SK-N-DZ (cell line): Measurements from ENCODE around the gene RAD51.

Source experiments
- DNase-seq: peaks from one replicate; pipeline ENCODE4 v3.0.0-alpha.2; 2015; ENCODE audit warnings: low spot score

RAD51 gene

GRCh38 chr15:40722354-40722753 lies 27.4 kb downstream of the RAD51 start:
- no peak for DNase-seq

GRCh38 chr15:40722934-40723333 lies 28.0 kb downstream of the RAD51 start:
- no peak for DNase-seq

- no peak for DNase-seq
Measured at GRCh38 chr15:40723919-40724318, 28.9 kb downstream of the RAD51 start.

GRCh38 chr15:40731034-40731433 lies 36.1 kb downstream of the RAD51 start:
- no peak for DNase-seq

GRCh38 chr15:40736575-40736974 lies 41.6 kb downstream of the RAD51 start:
- no peak for DNase-seq

- DNase-seq: no peak
Measured at GRCh38 chr15:40737048-40737447, 42.1 kb downstream of the RAD51 start.

GRCh38 chr15:40739047-40739446 lies 44.1 kb downstream of the RAD51 start:
- DNase-seq: no peak

GRCh38 chr15:40739854-40740253 lies 44.9 kb downstream of the RAD51 start:
- DNase-seq: no peak

GRCh38 chr15:40743485-40743901 lies 48.5 kb downstream of the RAD51 start:
- no peak for DNase-seq

GRCh38 chr15:40743921-40744814 lies 49.2 kb downstream of the RAD51 start:
- DNase-seq: no peak

GRCh38 chr15:40744815-40745152 lies 49.8 kb downstream of the RAD51 start:
- DNase-seq: no peak

GRCh38 chr15:40746916-40747418 lies 52.0 kb downstream of the RAD51 start:
- DNase-seq: peak; percentile 76

GRCh38 chr15:40747685-40748631 lies 53.0 kb downstream of the RAD51 start:
- peak; percentile 37 for DNase-seq

- no peak for DNase-seq
Measured at GRCh38 chr15:40749151-40749630, 54.2 kb downstream of the RAD51 start.

GRCh38 chr15:40750885-40751284 lies 55.9 kb downstream of the RAD51 start:
- no peak for DNase-seq

GRCh38 chr15:40751745-40752144 lies 56.8 kb downstream of the RAD51 start:
- DNase-seq: no peak

GRCh38 chr15:40754574-40754882 lies 59.6 kb downstream of the RAD51 start:
- no peak for DNase-seq

GRCh38 chr15:40754883-40755811 lies 60.2 kb downstream of the RAD51 start, which contains the start of gene RMDN3:
Gene RMDN3 (minus strand): TSS chr15:40755254. CDS start chr15:40754783, 471 bp downstream.
- peak; percentile 94 for DNase-seq

GRCh38 chr15:40755812-40756208 lies 60.8 kb downstream of the RAD51 start:
- peak; percentile 54 for DNase-seq

GRCh38 chr15:40756938-40757337 lies 62.0 kb downstream of the RAD51 start:
- peak; percentile 99 for DNase-seq

- no peak for DNase-seq
Measured at GRCh38 chr15:40759961-40760360, 65.0 kb downstream of the RAD51 start.
